PC-9 (cell line): Measurements from ENCODE around the gene SYT1.

Source experiments
- EZH2 ChIP-seq: fragments of 200-600 bp; sonication (generic); IDR thresholded peaks from 2 replicates; pipeline ENCODE4 v1.8.0; 2017; ENCODE audit warnings: antibody characterized with exemption, low read depth
- TF ChIP-seq, protein P1 (sequence below): fragments of 200-600 bp; sonication (generic); conservative IDR thresholded peaks from 2 replicates; pipeline ENCODE4 v1.6.1; 2017; ENCODE audit warnings: mixed run types, antibody characterized with exemption, mild to moderate bottlenecking, moderate library complexity

DNA sequence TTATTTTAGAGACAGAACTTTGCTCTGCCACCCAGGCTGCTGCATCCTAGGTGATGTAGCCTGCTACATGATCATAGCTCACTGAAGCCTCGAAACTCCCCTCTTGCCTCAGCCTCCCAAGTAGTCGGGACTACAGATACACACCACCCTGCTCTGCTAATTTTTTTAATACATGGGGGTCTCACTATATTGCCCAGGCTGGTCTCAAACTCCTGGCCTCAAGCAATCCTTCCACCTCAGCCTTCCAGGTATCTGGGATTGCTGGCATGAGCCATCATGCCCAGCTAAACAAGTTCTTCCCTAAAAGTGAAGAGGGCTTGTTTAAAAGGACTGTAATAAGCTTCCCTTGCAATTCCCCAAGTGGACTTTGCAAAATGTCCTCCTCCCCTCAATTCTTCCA, 515.8 kb downstream of the SYT1 start:
- TF ChIP-seq, protein P1, sequence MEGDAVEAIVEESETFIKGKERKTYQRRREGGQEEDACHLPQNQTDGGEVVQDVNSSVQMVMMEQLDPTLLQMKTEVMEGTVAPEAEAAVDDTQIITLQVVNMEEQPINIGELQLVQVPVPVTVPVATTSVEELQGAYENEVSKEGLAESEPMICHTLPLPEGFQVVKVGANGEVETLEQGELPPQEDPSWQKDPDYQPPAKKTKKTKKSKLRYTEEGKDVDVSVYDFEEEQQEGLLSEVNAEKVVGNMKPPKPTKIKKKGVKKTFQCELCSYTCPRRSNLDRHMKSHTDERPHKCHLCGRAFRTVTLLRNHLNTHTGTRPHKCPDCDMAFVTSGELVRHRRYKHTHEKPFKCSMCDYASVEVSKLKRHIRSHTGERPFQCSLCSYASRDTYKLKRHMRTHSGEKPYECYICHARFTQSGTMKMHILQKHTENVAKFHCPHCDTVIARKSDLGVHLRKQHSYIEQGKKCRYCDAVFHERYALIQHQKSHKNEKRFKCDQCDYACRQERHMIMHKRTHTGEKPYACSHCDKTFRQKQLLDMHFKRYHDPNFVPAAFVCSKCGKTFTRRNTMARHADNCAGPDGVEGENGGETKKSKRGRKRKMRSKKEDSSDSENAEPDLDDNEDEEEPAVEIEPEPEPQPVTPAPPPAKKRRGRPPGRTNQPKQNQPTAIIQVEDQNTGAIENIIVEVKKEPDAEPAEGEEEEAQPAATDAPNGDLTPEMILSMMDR, result no peak
- TF ChIP-seq EZH2, result no peak
